HG03571 (cell line): Measurements from ENCODE around the gene ZFP92.

Source experiments
- ATAC-seq: cut with Tn5 transposase; IDR thresholded peaks from one replicate; pipeline ENCODE4 v1.9.1; 2021; ENCODE audit not compliant: unreplicated experiment

Gene ZFP92

DNA sequence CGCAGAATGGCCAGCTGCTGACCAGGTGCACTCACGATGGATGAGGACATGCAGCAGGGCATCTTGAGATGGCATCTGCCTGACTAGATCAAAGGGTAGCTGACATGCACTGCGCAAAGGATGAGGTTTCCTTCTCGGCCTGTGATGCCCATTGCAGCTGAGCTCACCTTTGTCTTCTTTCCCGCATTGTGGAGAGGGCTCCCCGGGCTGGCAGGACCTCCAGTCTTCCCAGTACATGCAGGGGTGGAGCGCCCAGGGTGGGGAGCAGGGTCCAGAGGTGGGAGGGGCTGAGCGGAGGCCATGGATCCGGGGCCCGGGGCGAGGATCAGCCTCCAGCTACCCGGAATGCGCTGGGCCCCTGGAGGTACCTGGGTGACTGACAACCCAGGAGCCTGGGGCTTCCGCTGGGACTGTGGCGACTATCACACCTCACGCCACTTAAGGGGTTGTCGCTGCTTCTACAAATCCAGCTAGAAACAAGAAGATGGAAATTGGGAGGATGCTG lies 22.6 kb downstream of the ZFP92 start:
- no peak for ATAC-seq

DNA sequence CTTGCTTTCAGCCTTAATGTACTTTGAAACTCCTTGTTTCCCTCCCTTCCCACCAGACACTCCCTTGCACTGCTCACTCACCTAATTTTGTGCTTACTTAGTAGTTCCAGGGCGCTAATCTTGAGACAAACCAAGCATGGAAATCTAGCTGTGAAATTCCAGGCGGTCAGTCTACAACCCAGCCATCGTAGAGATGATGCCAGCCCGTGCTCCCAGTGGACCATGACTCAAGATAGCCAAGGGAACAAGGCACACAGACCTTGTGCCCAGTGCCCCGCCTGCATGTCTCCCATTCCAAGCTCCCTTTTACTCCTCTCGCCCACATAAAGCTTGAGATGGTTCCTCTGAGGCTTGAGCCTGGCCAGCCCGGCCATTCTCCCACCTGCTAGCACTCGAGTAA lies 23.5 kb downstream of the ZFP92 start:
- no peak for ATAC-seq

DNA sequence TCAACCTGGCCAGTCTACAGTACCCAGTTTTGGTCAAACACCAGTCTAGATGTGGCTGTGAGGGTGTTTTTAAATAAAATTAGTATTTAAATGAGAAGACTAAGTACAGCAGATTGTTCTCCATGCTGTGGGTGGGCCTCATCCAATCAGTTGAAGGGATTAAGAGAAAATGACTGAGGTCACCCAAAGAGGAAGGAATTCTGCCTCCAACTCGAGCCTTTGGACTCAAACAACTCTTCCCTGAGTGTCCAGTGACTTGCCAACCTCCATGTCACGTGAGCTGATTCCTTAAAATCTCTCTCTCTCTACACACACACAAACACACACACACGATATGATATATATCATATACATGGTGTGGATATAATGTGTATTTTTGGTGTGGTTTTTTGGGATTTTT lies 24.6 kb downstream of the ZFP92 start:
- ATAC-seq, result no peak

DNA sequence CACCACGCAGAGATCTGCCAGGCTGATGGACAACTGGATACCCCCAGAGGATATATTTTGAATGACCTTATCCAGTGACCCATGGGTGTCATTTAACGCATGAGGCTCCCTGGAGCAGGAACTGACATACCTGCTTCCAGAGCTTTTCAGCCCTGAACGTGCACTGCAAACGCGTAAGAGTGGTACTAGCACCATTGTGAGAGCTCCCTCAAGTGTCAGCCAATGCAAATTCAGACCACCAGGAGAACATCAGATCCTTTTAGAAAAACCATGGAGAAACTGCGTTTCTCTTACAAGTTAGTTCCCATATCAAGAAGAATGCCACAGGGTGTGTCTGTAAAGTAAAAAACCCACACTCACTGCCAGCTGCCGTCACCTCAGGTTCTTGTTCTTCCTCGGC lies 27.3 kb downstream of the ZFP92 start:
- ATAC-seq, result no peak

DNA sequence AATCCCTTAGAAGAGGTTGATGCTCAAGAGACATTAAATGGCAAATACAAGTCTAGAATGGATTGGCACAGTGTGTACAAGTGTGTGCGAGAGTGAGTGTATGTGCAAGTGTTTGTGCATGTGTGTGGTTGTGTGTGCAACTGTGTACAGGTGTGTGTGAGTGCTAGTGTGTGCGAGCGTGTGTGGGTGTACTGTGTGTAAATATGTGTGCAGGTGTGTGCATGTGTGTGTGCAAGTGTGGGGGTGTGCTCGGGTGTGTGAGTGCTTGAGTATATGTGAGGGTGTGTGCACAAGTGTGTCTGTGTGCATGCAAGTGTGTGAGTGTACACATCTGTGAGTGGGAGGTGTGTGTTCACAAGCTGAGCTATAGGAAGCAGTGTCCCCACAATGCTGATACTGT lies 28.7 kb downstream of the ZFP92 start:
- no peak for ATAC-seq

DNA sequence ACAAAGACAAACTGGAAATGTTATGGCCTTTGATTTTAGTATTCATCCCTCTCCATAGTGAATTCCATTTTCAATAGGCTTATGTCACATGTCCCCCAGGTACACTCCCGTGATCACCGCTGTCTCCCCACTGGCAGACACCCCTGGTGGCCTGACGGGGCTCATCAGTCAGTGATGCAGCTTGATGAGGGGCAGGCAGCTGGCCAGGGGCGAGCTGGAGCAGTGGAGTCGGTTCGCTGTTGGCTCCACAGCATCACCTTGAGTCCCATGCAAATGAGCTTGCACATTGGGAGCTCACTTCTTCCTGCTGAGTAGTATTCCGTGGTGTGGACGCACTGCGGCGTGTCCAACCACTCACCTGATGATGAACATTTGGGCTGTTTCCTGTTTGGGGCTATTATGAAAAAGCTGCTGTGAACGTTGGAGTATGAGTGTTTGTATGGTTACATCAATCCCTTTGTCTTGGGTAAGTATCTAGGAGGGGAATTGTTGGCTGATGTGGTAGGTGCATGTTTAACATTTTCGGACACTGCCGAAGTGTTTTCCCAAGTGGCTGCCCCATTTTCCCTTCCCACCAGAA lies 29.4 kb downstream of the ZFP92 start:
- ATAC-seq, result no peak

DNA sequence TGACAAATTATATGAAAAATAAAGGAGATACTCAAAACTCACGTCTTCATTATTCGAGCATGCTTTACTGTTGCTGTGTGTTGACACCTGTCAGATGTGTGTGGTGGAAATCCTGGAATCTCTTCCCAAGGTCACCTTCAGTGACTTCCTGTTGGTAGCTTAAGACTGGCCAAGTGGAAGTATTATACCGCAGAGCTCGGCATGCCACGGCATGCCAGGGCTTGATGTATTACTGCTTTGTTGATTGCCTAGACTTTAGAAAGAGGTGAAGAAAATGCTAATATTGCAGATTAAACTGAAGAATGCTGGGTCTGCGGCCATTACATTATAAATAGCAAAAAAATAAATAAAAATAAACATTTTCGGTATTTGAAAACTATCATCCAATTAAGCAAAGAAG lies 30.0 kb downstream of the ZFP92 start:
- ATAC-seq, result no peak

DNA sequence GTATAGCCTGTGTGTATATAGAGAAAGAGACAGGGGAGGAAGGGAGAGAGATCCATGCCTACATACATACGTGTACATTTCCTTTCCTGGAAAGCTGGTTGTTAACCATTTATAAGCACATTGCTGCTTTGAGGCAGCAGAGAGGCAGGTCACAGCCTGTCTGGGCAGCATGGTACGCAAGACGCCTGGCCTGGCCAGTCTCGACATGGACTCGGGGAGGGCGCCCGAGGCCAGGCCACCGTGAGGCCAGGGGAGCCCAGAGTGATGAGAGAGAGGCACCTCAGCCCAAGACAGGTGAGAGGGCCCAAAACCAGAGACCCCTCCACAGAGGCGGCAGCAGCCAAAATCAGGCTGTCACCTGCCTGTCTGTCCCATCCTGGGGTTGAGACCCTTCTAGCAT lies 30.7 kb downstream of the ZFP92 start:
- ATAC-seq, result no peak

DNA sequence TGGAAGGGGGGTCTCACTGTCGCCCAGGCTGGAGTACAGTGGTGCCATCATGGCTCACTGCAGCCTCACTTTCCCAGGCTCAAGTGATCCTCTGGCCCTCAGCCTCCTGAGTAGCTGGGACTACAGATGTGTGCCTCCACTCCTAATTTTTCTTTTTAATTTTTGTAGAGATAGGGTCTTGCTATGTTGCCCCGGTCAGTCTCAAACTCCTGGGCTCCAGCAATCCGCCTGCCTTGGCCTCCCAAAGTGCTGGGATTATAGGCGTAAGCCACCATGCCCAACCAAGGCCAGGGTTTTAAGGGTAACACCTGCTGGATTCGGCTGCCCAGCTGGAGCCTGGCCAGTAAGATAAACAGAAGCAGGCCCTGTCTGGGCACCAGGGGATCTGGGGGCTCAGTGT lies 31.2 kb downstream of the ZFP92 start:
- ATAC-seq, result no peak

DNA sequence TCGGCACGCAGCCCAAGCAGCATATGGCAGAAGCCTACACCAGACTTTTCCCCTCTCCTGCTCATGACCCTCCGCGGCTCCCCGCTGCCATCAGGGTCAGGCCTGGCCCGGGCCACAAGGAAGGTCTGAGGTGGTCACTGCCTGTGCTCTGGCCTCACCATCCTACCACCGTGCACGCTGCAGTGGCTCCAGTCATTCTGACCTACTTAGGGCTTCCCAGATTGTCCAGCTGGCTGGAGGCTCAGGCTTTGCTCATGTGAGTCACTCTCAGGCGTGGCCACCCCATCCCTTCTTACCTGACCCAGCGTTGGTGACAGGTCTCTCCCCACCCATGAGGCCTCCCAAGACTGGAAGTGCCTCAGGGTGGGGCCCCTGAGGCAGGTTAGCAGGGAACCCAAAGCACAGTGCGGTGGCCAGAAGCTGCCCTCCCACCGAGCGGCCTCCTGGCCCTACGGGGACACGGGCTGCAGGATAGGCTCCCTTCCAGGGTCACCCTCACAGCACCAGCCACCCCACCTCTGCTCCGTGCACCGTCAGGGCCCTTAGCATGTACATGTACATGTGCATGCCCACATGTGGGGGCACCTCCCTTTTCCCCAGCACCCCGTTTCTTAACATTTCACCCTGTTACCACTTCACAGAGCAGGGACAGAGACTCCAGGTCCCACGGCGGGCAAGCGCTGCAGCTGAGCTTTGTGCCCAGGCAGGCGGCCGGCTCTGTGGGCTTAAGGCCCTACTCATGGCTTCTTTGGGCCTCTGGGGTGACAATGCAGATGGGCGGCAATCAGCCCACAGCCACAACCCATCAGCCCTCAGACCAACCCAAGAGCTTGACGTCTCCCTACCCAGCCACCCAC lies 32.4 kb downstream of the ZFP92 start:
- no peak for ATAC-seq

DNA sequence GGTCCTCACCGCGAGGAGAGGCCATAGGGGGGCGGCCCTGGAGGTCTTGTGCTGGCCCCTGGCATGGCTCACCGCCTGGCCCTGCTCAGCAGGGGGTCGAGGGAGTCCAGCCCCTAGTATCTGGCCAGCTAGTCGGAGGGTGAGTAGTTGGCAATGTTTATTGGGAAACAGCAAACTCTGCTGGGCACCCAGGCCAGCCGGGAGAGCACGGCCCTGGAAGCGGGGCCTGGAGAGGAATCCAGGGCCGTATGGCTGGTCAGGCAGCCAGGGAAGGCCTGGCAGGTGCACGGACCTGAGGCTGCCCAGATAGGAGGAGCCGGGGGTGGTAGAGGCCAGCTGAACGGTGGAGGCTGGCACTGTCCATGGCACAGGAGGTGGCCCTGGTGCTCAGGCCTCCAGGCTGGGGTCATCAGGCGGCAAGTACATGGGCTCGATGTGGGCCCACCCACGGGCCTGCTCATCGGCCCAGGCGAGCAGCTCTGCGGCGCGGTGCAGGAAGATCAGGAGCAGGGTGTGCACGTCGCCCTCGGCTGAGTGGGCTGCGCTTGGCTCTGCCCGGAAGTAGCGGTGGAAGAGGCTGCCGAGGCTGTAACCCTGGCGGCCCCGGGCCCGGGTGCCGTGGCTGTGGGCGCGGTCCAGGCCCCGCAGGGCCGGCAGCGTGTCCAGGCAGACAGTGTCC lies 33.2 kb downstream of the ZFP92 start:
- no peak for ATAC-seq

DNA sequence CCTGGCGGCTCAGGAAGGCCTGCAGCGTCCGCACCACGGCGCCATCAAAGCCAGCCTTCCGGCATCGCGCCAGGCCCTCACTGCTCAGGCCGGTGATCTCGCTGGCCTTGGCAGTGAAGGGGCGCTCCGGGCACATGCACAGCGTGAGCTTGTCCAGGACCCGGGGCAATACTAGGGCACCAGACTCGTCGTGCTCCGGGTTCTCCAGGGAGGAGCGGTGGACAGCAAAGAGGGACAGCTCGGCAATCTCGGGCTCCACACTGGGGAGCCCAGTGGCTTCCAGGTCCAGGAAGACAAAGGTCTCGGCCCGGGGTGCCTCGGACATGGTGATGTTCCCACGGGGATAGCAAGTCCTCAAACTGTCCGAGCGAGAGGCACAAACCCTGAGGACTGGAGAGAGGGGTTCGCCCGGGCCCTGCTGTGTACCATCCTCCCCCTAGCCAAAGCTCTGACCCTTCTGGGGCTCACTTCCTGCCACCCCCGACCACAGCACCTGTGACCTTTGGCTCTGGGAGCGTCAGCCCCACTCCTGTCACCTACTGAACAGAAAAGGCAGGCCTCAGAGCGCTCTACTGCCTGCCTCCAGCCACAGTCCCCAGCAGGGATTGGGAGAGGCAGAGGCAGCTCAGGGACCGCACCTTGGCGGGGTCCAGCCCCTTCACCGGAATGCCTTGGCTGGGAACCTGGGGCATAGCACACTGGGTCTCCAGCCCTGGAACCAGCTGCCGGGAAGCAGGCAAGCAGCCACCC lies 34.0 kb downstream of the ZFP92 start:
- no peak for ATAC-seq

DNA sequence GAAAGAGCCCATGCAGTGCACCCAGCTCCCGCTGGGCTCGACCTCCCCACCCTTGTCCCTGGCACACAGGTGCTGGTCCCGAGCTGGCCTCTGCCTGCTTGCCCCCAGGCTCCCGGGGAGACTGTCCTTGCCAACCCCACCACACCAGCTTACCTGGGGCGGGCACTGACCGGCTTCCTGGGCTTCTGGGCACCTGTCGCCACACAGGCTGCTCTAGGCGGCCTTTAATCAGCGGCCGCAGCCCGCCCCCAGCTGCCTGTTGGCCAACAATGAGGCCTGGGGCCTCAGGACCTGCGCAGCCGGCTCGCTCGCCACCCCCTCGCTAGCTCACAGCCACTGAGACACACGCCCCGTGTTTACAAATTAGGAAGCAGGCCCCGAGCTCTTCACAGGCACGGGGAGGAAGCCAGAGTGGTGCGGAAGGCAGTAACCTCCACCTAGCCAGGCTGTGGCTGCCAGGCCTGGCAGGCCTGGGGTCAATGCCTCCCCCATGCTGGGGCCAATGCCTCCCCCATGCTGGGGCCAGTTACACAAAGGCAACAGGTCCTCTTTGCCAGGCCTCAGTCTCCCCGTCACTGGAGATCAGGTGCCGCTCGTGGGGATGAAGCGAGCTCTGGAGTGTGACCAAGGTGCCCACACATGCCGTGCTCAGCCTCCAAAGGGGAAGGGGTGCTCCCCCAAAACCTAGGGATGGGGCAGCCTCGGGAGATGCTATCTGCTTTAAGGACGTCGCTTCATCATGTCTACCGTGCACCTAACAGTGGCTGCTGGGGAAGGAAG lies 34.8 kb downstream of the ZFP92 start, which contains the start of gene TREX2:
TREX2 (minus strand) TSS at position 201 of the 780 bp plus-strand sequence. CDS start 626 bp downstream, outside the sequence.
- no peak for ATAC-seq

DNA sequence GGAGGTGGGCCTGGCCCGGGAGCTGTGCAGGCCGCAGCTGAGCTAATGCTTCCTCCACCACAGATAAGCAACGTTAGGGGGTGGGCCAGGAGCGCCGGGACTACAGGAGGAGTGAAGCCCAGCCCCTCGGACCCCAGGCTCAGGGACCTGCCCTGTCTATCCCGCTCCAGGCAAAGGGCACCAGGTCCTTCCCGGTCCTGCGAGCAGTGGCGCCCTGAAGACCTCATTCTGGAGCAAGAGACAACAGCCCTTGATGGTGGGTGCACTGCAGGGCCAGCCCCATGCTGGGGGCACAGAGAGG lies 35.3 kb downstream of the ZFP92 start:
- no peak for ATAC-seq

DNA sequence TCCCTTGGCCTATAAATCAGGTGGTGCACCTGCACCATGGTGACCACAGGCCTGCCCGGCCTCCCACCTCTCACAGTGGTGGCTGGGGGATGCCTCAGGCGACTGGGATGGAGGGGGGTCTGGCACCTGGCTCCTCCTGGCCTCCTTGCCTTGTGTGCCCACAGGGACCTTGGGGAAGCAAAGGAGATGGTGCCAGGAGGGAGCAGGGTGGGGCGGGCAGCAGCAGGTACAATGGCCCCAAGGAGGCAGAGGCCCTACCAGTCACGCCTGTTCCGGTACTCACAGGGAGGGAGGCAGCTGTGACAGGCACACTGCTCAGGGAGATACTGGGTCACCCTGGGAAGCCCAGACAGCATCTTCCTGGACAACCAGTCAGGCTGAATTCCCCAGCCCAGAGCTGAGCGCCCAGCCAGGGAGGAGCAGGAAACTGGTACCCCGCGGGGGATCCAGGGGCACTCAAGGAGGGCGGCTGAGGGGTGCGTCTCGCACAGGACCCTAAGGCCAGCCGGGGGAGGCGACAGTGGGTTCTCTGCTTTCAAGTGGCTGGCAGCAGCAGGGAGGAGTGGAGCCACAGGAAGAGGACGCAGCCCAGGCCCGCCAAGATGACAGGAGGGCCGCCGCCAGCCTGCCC lies 35.8 kb downstream of the ZFP92 start:
- no peak for ATAC-seq

DNA sequence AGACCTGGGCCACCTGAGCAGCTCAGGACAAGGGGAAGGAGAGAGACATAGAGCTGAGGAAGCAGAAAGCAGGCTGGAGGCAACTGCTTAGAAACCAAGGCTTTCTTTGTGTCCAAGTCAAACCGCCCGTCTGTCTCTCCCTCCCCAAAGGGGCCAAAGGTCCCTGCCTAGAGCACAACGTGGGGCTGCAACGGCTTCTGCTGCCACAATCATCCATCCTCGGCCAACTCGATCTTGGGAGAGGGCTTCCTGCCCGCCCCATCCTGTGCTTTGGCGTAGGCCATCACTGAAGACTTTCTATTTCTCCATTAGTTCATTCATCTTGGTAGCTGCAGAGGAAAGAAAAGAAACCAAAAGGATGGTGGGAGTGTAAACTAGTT lies 36.3 kb downstream of the ZFP92 start:
- no peak for ATAC-seq

DNA sequence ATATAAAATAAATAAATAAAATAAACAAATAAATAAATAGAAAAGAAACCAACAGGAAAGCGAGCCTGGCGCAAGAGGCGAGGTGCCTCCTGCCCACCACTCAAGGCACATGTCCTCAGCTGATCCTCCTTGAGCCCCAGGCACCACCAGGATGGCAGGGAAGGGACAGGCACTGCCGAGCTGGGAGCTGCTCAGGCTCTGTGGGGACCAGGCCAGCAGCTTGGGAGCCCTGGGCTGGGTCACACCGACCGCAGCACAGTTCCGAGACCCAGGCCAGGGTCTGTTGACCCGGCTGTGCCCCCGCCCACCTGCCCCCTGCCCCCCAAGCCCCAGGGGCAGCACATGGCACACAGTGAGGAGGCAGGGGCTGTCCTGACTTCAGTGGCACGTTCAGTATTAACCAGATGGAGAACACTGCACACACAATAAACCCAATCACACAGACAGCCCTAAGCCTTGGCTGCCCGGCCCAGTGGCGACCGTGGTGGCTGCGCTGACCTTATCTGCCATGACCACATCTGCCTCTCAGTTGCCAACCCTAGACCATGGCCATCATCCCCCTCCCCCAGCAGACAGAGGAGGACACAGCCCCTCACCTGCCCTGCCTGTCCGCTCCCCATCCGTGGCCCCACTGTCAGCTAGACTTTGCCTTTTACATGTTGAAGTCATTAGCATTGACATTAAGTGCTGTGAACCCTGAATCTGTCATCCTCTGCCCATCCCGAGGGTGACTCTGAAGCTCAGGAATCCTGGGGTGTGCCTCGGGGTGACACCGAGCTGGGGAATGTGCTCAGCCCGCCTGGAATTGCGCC lies 37.5 kb downstream of the ZFP92 start:
- no peak for ATAC-seq

DNA sequence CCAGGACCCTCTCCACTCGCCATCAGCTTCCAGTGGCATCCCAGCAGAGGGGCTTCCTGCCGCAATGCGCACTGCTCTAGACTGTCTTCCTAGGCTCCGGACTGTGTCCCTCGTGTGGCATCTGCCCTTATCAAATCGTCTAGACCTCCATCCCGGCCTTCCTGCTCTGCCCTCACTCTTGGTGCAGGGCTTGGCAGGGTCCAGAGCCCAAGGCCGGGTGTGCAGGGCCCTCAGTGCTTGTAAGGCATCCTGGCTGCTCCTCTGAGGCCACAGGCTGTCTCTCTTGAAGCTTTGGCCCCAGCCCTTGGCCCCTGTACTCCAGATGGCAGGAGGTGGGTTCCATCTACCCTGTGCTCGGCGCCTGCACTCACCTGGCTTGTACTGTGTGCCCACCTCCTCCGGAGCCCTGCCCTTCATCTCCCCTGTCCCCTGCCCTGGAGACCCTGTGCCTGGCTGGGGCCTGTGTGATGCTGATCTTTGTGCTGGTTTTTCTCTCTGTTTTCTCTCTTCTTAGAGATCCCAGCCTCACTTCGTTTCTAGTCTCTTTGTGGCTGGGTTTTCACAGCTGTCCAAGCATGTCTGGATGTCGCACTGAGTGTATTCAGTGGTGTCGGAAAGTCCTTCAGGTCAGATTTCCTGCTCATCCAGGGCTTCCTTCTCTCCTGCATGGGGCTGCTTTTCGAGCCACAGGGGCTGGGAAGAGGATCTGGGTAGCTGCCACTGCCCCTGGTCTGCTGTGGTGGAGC lies 38.3 kb downstream of the ZFP92 start:
- no peak for ATAC-seq
